ENCODE data around the gene ITGB2. TPM values are rescaled to one million over a fixed set of nuclear protein-coding genes. Genes with fewer than 3 reads are reported as not detected.
A peak's percentile ranks its signal among the peaks of the same experiment; 100 is the strongest.

ITGB2 gene
- total RNA-seq, 1 experiment from 2014 or later = 45.1 TPM

DNA sequence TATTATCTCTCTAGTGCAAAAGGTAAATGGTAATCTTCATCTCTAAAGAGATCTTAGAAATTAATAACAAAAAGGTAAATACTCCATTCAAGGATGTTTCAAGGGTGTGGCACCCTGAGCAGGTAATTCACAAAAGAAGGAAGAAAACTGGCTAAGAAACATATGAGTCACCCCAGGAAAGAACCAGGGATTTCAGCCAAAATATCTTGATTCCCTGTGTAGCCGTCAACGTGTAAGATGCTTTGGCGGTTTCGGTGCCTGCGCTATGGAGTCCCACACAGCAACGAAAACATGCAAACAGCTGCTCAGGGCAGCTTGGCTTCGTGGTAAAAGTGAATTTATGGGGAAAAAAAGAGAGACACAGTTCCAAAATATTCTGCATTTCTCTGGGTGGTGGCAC, 3.7 kb downstream of the ITGB2 start:
- intact Hi-C loops (cut with micrococcal nuclease) = loop anchor here (1.0 to 2.0 kb wide), 2 partner anchors 8 to 14 kb away; no protein-coding TSS in a partner anchor
- DNase-seq (peak; percentile 94), ATAC-seq (peak; percentile 66)
- BruUV-seq (replicated peaks) = no TSS peak
- H3K4me1 ChIP-seq (ENCODE audit: insufficient read depth, low read length) = peaks cover 56% of the 10 kb centered on the region
- peak overlapping the region; percentile 73 for H3K27ac ChIP-seq (ENCODE audit: low read length)
- no peaks in the 10 kb centered on the region for H4K20me1 ChIP-seq (ENCODE audit: low read length)
- H2AFZ ChIP-seq (ENCODE audit: low read length) = no peak overlapping the region
- peaks cover 21% of the 10 kb centered on the region for H3K79me2 ChIP-seq (ENCODE audit: low read length)
- H3K4me3 ChIP-seq (ENCODE audit: low read length) = peak overlapping the region; percentile 4; the same call in 1 of the 2 replicates
- no peaks in the 10 kb centered on the region for H3K9me3 ChIP-seq (ENCODE audit: low read length)
- ChIA-PET POLR2A (ENCODE audit: unreplicated experiment) (interaction anchor here (0.7 kb wide), 1 partner anchor 35 kb away, joined by 15 read pairs; no protein-coding TSS in a partner anchor), CTCF (interaction anchor here (0.8 kb wide), 1 partner anchor 344 kb away, joined by 6 read pairs; no protein-coding TSS in a partner anchor)
- H3F3A ChIP-seq (ENCODE audit: low read length, unreplicated experiment) = peaks cover 10% of the 10 kb centered on the region
- no peaks in the 10 kb centered on the region for H3K36me3 ChIP-seq (ENCODE audit: low read depth, low read length)
- no peak for TF ChIP-seq EZH2phosphoT487 (IDR thresholded peaks at IDR 0.05; ENCODE audit: borderline replicate concordance, low read length)
- TF ChIP-seq EZH2 (IDR thresholded peaks at IDR 0.05; ENCODE audit: low read length, unreplicated experiment) = no peak
- TF ChIP-seq, protein P1, sequence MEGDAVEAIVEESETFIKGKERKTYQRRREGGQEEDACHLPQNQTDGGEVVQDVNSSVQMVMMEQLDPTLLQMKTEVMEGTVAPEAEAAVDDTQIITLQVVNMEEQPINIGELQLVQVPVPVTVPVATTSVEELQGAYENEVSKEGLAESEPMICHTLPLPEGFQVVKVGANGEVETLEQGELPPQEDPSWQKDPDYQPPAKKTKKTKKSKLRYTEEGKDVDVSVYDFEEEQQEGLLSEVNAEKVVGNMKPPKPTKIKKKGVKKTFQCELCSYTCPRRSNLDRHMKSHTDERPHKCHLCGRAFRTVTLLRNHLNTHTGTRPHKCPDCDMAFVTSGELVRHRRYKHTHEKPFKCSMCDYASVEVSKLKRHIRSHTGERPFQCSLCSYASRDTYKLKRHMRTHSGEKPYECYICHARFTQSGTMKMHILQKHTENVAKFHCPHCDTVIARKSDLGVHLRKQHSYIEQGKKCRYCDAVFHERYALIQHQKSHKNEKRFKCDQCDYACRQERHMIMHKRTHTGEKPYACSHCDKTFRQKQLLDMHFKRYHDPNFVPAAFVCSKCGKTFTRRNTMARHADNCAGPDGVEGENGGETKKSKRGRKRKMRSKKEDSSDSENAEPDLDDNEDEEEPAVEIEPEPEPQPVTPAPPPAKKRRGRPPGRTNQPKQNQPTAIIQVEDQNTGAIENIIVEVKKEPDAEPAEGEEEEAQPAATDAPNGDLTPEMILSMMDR (conservative IDR thresholded peaks at IDR 0.05; ENCODE audit: low read depth, low read length) = no peak
- H3K9ac ChIP-seq (ENCODE audit: low read length) = peak overlapping the region; percentile 38
- H3K4me2 ChIP-seq (ENCODE audit: low read length) = peak overlapping the region; percentile 34
- H3K27me3 ChIP-seq (ENCODE audit: low read length) = no peaks in the 10 kb centered on the region
- H3K9me2 ChIP-seq (replicated peaks; ENCODE audit: low read length) = no peaks in the 10 kb centered on the region

DNA sequence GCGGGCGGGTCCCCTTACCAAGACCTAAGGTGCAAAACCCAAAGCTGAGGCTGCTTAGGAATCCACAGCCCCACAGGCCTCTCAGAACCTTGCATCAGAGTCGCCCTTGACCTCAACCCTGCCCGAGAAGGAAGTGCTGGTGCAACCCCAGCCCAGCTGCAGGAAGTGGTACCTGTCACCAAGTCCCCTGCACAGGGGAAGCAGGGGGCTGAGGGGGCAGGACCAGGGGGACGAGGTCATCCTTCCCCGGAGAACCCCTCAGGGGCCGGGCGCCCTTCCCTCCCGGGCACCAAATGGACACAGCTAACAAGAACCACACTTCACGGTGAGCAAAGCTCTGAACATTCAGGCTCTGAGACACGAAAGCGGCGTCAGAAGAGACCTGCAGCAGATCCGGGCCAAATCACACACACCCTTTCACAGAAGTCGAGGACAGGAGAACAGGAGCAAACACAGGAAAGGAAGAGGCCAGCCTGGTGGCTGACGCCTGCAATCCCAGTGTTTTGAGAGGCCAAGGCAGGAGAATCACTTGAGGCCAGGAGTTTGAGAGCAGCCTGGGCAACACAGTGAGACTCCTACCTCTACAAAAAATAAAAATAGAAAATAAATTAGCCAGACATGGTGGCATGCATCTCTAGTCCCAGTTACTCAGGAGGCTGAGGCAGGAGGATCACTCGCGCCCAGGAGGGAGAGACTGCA, 6.4 kb downstream of the ITGB2 start:
- DNase-seq = no peak
- CTCF ChIA-PET = interaction anchor here (0.7 kb wide), 1 partner anchor 41 kb away, joined by 3 read pairs; no protein-coding TSS in a partner anchor
- Histone ChIP-seq H3K9me3 (ENCODE audit: low read length) (no peaks in the 10 kb centered on the region), H3K4me3 (ENCODE audit: low read length) (no peak overlapping the region), H2AFZ (ENCODE audit: low read length) (peak overlapping the region; percentile 49; the same call in 1 of the 2 replicates), H3K79me2 (ENCODE audit: low read length) (peaks cover 28% of the 10 kb centered on the region), H3K27ac (ENCODE audit: low read length) (peak overlapping the region; percentile 73), H3K9me2 (replicated peaks; ENCODE audit: low read length) (no peaks in the 10 kb centered on the region), H3K27me3 (ENCODE audit: low read length) (no peaks in the 10 kb centered on the region), H4K20me1 (ENCODE audit: low read length) (no peaks in the 10 kb centered on the region), H3K4me2 (ENCODE audit: low read length) (peak overlapping the region; percentile 61), H3K9ac (ENCODE audit: low read length) (peak overlapping the region; percentile 42), H3K4me1 (ENCODE audit: insufficient read depth, low read length) (peaks cover 79% of the 10 kb centered on the region), H3F3A (ENCODE audit: low read length, unreplicated experiment) (peaks cover 10% of the 10 kb centered on the region), H3K36me3 (ENCODE audit: low read depth, low read length) (no peaks in the 10 kb centered on the region)
- TF ChIP-seq EZH2 (IDR thresholded peaks at IDR 0.05; ENCODE audit: low read length, unreplicated experiment) (no peak), EZH2phosphoT487 (IDR thresholded peaks at IDR 0.05; ENCODE audit: borderline replicate concordance, low read length) (no peak)
- TF ChIP-seq, protein P1 (conservative IDR thresholded peaks at IDR 0.05; ENCODE audit: low read depth, low read length) = no peak
- BruUV-seq (replicated peaks) = TSS peak; percentile 59
- no peak for ATAC-seq
- intact Hi-C loops (cut with micrococcal nuclease) = loop anchor here (5.0 kb wide), 1 partner anchor 37 kb away; no protein-coding TSS in a partner anchor
- POLR2A ChIA-PET (ENCODE audit: unreplicated experiment) = interaction anchor here (0.9 kb wide), 1 partner anchor 13 kb away, joined by 3 read pairs; no protein-coding TSS in a partner anchor
